BE2C (cell line): ENCODE results near the gene SLC2A1.
"Not testable (repeated sequence)": the region's sequence is repeated elsewhere in the genome, so short reads cannot be mapped to it uniquely, and the experiment has no call there.

Experiments used
- DNase-seq: peaks from one replicate; pipeline ENCODE4 v3.0.0-alpha.2; 2020
- H3K27me3 ChIP-seq: fragments of 250-450 bp; sonication (Bioruptor Pico); 2 replicates; pipeline ENCODE4 v1.5.1; 2020; ENCODE audit warnings: mild to moderate bottlenecking
- H3K36me3 ChIP-seq: fragments of 250-450 bp; sonication (Bioruptor Pico); 2 replicates; pipeline ENCODE4 v1.5.1; 2020; ENCODE audit warnings: mild to moderate bottlenecking
- H3K4me1 ChIP-seq: fragments of 250-450 bp; sonication (Bioruptor Pico); 2 replicates; pipeline ENCODE4 v1.5.1; 2020
- H3K4me3 ChIP-seq: 2 replicates; pipeline ENCODE4 v1.5.1; 2011; ENCODE audit warnings: low read depth, low read length
- H3K9me3 ChIP-seq: fragments of 250-450 bp; sonication (Bioruptor Pico); 2 replicates; pipeline ENCODE4 v1.5.1; 2020
- CTCF ChIP-seq: IDR thresholded peaks from 2 replicates; pipeline ENCODE4 v1.5.1; 2012; ENCODE audit warnings: mild to moderate bottlenecking, low read depth, low read length

SLC2A1 gene

GRCh38 chr1:42924082-42924850 is 34.4 kb downstream of the SLC2A1 start:
- no peak for TF ChIP-seq CTCF
- peak overlapping the region; percentile 51 for H3K4me3 ChIP-seq
- no peaks in the 10 kb centered on the region for H3K9me3 ChIP-seq
- peaks cover 25% of the 10 kb centered on the region for H3K36me3 ChIP-seq
- H3K27me3 ChIP-seq: no peaks in the 10 kb centered on the region
- DNase-seq: peak; percentile 93
- H3K4me1 ChIP-seq: peaks cover 5% of the 10 kb centered on the region

- DNase-seq: no peak
- Histone ChIP-seq H3K4me1 (peaks cover 5% of the 10 kb centered on the region), H3K27me3 (no peaks in the 10 kb centered on the region), H3K36me3 (peaks cover 17% of the 10 kb centered on the region), H3K4me3 (peak overlapping the region; percentile 51), H3K9me3 (no peaks in the 10 kb centered on the region)
- TF ChIP-seq CTCF: no peak
These were observed 35.1 kb downstream of the SLC2A1 start for GRCh38 chr1:42923367-42924081.

- peak; percentile 48 for DNase-seq
- Histone ChIP-seq H3K27me3 (no peaks in the 10 kb centered on the region), H3K36me3 (peaks cover 10% of the 10 kb centered on the region), H3K9me3 (no peaks in the 10 kb centered on the region), H3K4me1 (peaks cover 5% of the 10 kb centered on the region), H3K4me3 (no peak overlapping the region)
- TF ChIP-seq CTCF: peak; percentile 73
These were observed 35.8 kb downstream of the SLC2A1 start for GRCh38 chr1:42922687-42923366.

GRCh38 chr1:42921769-42922168 is 36.9 kb downstream of the SLC2A1 start:
- no peaks in the 10 kb centered on the region; the same call in 1 of the 2 replicates for H3K9me3 ChIP-seq
- H3K4me1 ChIP-seq: peaks cover 5% of the 10 kb centered on the region
- H3K27me3 ChIP-seq: no peaks in the 10 kb centered on the region
- TF ChIP-seq CTCF: no peak
- H3K36me3 ChIP-seq: no peaks in the 10 kb centered on the region; the same call in 1 of the 2 replicates
- DNase-seq: no peak
- no peak overlapping the region for H3K4me3 ChIP-seq

- not testable (repeated sequence) for DNase-seq, H3K4me1 ChIP-seq, H3K36me3 ChIP-seq, H3K9me3 ChIP-seq, H3K4me3 ChIP-seq, H3K27me3 ChIP-seq
These were observed 39.0 kb downstream of the SLC2A1 start for GRCh38 chr1:42919651-42920050.

GRCh38 chr1:42917241-42917495 is 41.5 kb downstream of the SLC2A1 start:
- H3K4me1 ChIP-seq: no peaks in the 10 kb centered on the region
- DNase-seq: no peak
- H3K27me3 ChIP-seq: no peaks in the 10 kb centered on the region
- no peaks in the 10 kb centered on the region for H3K36me3 ChIP-seq
- no peaks in the 10 kb centered on the region; the same call in 1 of the 2 replicates for H3K9me3 ChIP-seq
- TF ChIP-seq CTCF: no peak
- no peak overlapping the region for H3K4me3 ChIP-seq
